Fibroblast of skin of right biceps (primary cell): ENCODE results near the gene FAM120A.

Experiments used
- DNase-seq: peaks from one replicate; pipeline ENCODE4 v3.0.0-alpha.2; 2013

The FAM120A gene

GRCh38 chr9:93597871-93598646 lies 146.6 kb downstream of the FAM120A start:
- DNase-seq = no peak

- peak; percentile 42 for DNase-seq
Observed at GRCh38 chr9:93598647-93599241, 147.3 kb downstream of the FAM120A start.

- no peak for DNase-seq
Observed at GRCh38 chr9:93599571-93600403, 148.3 kb downstream of the FAM120A start.

- DNase-seq = no peak
Observed at GRCh38 chr9:93600504-93600903, 149.0 kb downstream of the FAM120A start.

- no peak for DNase-seq
Observed at GRCh38 chr9:93601063-93601462, 149.6 kb downstream of the FAM120A start.

GRCh38 chr9:93601666-93602065 lies 150.2 kb downstream of the FAM120A start:
- no peak for DNase-seq

GRCh38 chr9:93603011-93603410 lies 151.5 kb downstream of the FAM120A start:
- no peak for DNase-seq

GRCh38 chr9:93603906-93604326 lies 152.4 kb downstream of the FAM120A start:
- DNase-seq = no peak

- no peak for DNase-seq
Observed at GRCh38 chr9:93606187-93606586, 154.7 kb downstream of the FAM120A start.

- DNase-seq = no peak
Observed at GRCh38 chr9:93610206-93610605, 158.7 kb downstream of the FAM120A start.

- no peak for DNase-seq
Observed at GRCh38 chr9:93612052-93612795, 160.7 kb downstream of the FAM120A start.

- DNase-seq = no peak
Observed at GRCh38 chr9:93612796-93613154, 161.3 kb downstream of the FAM120A start.

GRCh38 chr9:93613174-93613573 lies 161.7 kb downstream of the FAM120A start:
- DNase-seq = no peak

GRCh38 chr9:93613791-93614190 lies 162.3 kb downstream of the FAM120A start:
- no peak for DNase-seq

GRCh38 chr9:93614830-93615468 lies 163.5 kb downstream of the FAM120A start:
- DNase-seq = no peak
